ENCODE data around the gene MSI2.

- TF ChIP-seq POLR2A (IDR thresholded peaks at IDR 0.05; ENCODE audit: low read depth, low read length) (no peak), TAF1 (IDR thresholded peaks at IDR 0.05; ENCODE audit: borderline replicate concordance, low read depth, low read length) (no peak), POLR2AphosphoS5 (IDR thresholded peaks at IDR 0.05; ENCODE audit: low read depth, low read length) (no peak)
These were observed 376.0 kb downstream of the MSI2 start for GRCh38 chr17:57632294-57632693.
